Measurements from ENCODE around the gene KCNH4. TPM values are rescaled to one million over a fixed set of nuclear protein-coding genes. Genes with fewer than 3 reads are reported as not detected.
"Not testable (repeated sequence)": the region's sequence is repeated elsewhere in the genome, so short reads cannot be mapped to it uniquely, and the experiment has no call there.

The KCNH4 gene
- total RNA-seq, 1 experiment from 2014 or later, result not detected

DNA sequence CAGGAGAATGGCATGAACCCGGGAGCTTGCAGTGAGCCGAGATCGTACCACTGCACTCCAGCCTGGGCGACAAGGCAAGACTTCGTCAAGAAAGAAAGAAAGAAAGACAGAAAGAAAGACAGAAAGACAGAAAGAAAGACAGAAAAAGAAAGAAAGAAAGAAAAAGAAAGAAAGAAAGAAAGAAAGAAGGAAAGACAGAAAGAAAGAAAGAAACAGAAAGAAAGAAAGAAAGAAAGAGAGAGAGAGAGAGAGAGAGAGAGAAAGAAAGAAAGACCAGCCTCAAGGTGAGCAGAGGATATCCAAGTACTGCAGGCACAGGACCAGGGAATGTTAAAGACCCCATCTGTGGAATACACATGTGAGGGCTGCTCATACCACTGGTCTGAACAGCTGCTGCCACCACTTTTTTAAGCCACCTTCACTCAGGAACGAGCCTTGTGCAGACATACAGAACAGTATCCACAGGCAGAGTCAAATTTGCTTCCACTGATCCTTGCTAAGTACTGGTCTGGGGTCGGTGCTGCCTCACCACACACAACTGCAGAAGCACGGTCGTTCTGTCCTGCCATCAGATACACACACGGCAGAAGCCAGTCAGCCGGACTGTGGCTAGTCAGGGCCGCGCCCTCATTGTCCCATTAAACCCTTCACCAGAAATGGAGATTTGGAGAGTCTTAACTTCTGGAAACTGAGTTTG lies 33.9 kb downstream of the KCNH4 start:
- Histone ChIP-seq H4K20me1 (ENCODE audit: insufficient read depth) (no peaks in the 10 kb centered on the region), H3K27ac (ENCODE audit: low read depth, low read length) (no peak overlapping the region), H3K9me3 (ENCODE audit: control insufficient read depth in 1 of 2, insufficient read depth in 1 of 2, low read depth in 1 of 2, low read length in 2 of 2) (no peaks in the 10 kb centered on the region), H3K79me2 (ENCODE audit: insufficient read depth, low read length) (peaks cover 81% of the 10 kb centered on the region), H3K9me2 (ENCODE audit: insufficient read depth) (no peaks in the 10 kb centered on the region), H3K4me2 (ENCODE audit: low read length) (no peak overlapping the region), H2AFZ (ENCODE audit: low read depth, low read length, poor library complexity, severe bottlenecking) (no peak overlapping the region), H3K4me1 (ENCODE audit: control insufficient read depth in 1 of 2, insufficient read depth in 2 of 2, low read length in 2 of 2) (no peaks in the 10 kb centered on the region), H3K4me3 (replicated peaks in 1 of 2; ENCODE audit: low read depth in 1 of 2, low read length in 2 of 2) (no peak overlapping the region), H3K36me3 (ENCODE audit: control insufficient read depth in 1 of 2, insufficient read depth in 2 of 2, low read length in 2 of 2) (peaks cover 4 to 16% of the 10 kb centered on the region in 2 experiments; a peak in 3 of 4 replicates), H3K9ac (ENCODE audit: low read length) (no peak overlapping the region), H3K27me3 (ENCODE audit: insufficient read depth, low read length) (no peaks in the 10 kb centered on the region)
- TF ChIP-seq, protein P1, sequence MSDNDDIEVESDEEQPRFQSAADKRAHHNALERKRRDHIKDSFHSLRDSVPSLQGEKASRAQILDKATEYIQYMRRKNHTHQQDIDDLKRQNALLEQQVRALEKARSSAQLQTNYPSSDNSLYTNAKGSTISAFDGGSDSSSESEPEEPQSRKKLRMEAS (IDR thresholded peaks at IDR 0.05), result no peak
- TF ChIP-seq SP1 (IDR thresholded peaks at IDR 0.05; ENCODE audit: low read depth) (no peak), RAD21 (IDR thresholded peaks at IDR 0.05; ENCODE audit: low read depth) (no peak), YY1 (IDR thresholded peaks at IDR 0.05; ENCODE audit: extremely low read depth, insufficient replicate concordance, low read depth, low read length) (no peak), ZFX (IDR thresholded peaks at IDR 0.05) (no peak), CBX3 (IDR thresholded peaks at IDR 0.05; ENCODE audit: low read depth) (no peak), ELF1 (IDR thresholded peaks at IDR 0.05; ENCODE audit: borderline replicate concordance, low read depth) (no peak), TCF7L2 (IDR thresholded peaks at IDR 0.05; ENCODE audit: borderline replicate concordance, extremely low read depth, insufficient read depth, insufficient read length) (no peak), SRF (IDR thresholded peaks at IDR 0.05; ENCODE audit: low read depth) (no peak), EZH2phosphoT487 (IDR thresholded peaks at IDR 0.05; ENCODE audit: borderline replicate concordance) (no peak), SIN3A (IDR thresholded peaks at IDR 0.05; ENCODE audit: low read depth) (no peak), EZH2 (IDR thresholded peaks at IDR 0.05) (no peak), ZNF274 (IDR thresholded peaks at IDR 0.05; ENCODE audit: low read depth, low read length) (no peak), POLR2A (IDR thresholded peaks at IDR 0.05; ENCODE audit: borderline replicate concordance, extremely low read depth, insufficient read depth, insufficient read length) (no peak), FOSL1 (IDR thresholded peaks at IDR 0.05; ENCODE audit: low read depth) (no peak)
- TF ChIP-seq, protein P2, sequence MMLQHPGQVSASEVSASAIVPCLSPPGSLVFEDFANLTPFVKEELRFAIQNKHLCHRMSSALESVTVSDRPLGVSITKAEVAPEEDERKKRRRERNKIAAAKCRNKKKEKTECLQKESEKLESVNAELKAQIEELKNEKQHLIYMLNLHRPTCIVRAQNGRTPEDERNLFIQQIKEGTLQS (IDR thresholded peaks at IDR 0.05), result no peak
- TF ChIP-seq, protein P3, sequence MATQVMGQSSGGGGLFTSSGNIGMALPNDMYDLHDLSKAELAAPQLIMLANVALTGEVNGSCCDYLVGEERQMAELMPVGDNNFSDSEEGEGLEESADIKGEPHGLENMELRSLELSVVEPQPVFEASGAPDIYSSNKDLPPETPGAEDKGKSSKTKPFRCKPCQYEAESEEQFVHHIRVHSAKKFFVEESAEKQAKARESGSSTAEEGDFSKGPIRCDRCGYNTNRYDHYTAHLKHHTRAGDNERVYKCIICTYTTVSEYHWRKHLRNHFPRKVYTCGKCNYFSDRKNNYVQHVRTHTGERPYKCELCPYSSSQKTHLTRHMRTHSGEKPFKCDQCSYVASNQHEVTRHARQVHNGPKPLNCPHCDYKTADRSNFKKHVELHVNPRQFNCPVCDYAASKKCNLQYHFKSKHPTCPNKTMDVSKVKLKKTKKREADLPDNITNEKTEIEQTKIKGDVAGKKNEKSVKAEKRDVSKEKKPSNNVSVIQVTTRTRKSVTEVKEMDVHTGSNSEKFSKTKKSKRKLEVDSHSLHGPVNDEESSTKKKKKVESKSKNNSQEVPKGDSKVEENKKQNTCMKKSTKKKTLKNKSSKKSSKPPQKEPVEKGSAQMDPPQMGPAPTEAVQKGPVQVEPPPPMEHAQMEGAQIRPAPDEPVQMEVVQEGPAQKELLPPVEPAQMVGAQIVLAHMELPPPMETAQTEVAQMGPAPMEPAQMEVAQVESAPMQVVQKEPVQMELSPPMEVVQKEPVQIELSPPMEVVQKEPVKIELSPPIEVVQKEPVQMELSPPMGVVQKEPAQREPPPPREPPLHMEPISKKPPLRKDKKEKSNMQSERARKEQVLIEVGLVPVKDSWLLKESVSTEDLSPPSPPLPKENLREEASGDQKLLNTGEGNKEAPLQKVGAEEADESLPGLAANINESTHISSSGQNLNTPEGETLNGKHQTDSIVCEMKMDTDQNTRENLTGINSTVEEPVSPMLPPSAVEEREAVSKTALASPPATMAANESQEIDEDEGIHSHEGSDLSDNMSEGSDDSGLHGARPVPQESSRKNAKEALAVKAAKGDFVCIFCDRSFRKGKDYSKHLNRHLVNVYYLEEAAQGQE (IDR thresholded peaks at IDR 0.05; ENCODE audit: low read depth), result no peak
- ATAC-seq (no peak), DNase-seq (ENCODE audit: low read depth, low spot score) (no peak)
- no TSS peak for BruUV-seq (replicated peaks)
- RAD21 ChIA-PET (ENCODE audit: low non-redundant PET in 1 of 2, low total read pairs in 2 of 2, uncharacterized antibody in 2 of 2, unreplicated experiment in 2 of 2), result interaction anchor here in 1 of 2 experiments (0.7 kb wide), 1 partner anchor 118 kb away, joined by 3 read pairs; no protein-coding TSS in a partner anchor
- intact Hi-C loops (cut with micrococcal nuclease), result no loop called here
- POLR2A ChIA-PET, result no interaction called here
- CTCF ChIA-PET, result no interaction called here

DNA sequence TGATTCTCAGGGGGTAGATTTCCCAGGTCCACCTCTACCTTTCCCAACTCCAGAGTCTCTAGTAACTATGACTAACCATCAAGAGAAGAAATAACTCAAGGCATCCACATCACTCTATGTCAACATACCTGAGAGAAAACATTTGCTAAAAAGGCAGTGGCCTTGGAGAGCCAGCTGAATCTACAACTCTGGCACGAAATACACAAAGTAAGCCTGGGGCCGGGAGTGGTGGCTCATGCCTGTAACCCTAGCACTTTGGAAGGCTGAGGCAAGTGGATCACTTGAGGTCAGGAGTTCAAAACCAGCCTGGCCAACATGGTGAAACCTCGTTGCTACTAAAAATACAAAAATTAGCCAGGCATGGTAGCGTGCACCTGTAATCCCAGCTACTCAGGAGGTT lies 37.8 kb downstream of the KCNH4 start:
- POLR2A ChIA-PET; H3K27ac ChIP-seq (ENCODE audit: low read depth, low read length); intact Hi-C loops (cut with micrococcal nuclease); H3K4me2 ChIP-seq (ENCODE audit: low read length); RAD21 ChIA-PET (ENCODE audit: low non-redundant PET in 1 of 2, low total read pairs in 2 of 2, uncharacterized antibody in 2 of 2, unreplicated experiment in 2 of 2); DNase-seq (ENCODE audit: low read depth, low spot score); CTCF ChIA-PET; H3K27me3 ChIP-seq (ENCODE audit: insufficient read depth, low read length); ATAC-seq; H3K4me3 ChIP-seq (replicated peaks in 1 of 2; ENCODE audit: low read depth in 1 of 2, low read length in 2 of 2); H3K9ac ChIP-seq (ENCODE audit: low read length); H2AFZ ChIP-seq (ENCODE audit: low read depth, low read length, poor library complexity, severe bottlenecking); H4K20me1 ChIP-seq (ENCODE audit: insufficient read depth); H3K9me2 ChIP-seq (ENCODE audit: insufficient read depth); H3K9me3 ChIP-seq (ENCODE audit: control insufficient read depth in 1 of 2, insufficient read depth in 1 of 2, low read depth in 1 of 2, low read length in 2 of 2); H3K4me1 ChIP-seq (ENCODE audit: control insufficient read depth in 1 of 2, insufficient read depth in 2 of 2, low read length in 2 of 2); BruUV-seq (replicated peaks): not testable (repeated sequence)
- Histone ChIP-seq H3K79me2 (ENCODE audit: insufficient read depth, low read length) (peaks cover 81% of the 10 kb centered on the region), H3K36me3 (ENCODE audit: control insufficient read depth in 1 of 2, insufficient read depth in 2 of 2, low read length in 2 of 2) (peaks cover 12 to 14% of the 10 kb centered on the region in 2 experiments; a peak in 3 of 4 replicates)

Measured in HCT116 (cell line).